Activated B cell treated with CpG ODN at 0.5 μM for 24 hours (primary cell): ENCODE measurements around the gene RAD51B. TPM values are rescaled to one million over a fixed set of nuclear protein-coding genes. Genes with fewer than 3 reads are reported as not detected.

Experiments used
- ATAC-seq: fragments of 200-7000 bp; cut with Tn5 transposase; one replicate; pipeline ENCODE4 v1.10.0; 2021; ENCODE audit warnings: low read depth, mild to moderate bottlenecking, moderate library complexity
- CTCF ChIA-PET: fragments of 350-600 bp; sonication (Branson Sonifier 250); formaldehyde crosslinking; loops from one replicate; lab custom pipeline; 2021; ENCODE audit warnings: antibody characterized with exemption; lab: Charles Lee
- POLR2A ChIA-PET: fragments of 350-600 bp; sonication (Branson Sonifier 250); formaldehyde crosslinking; loops from one replicate; lab custom pipeline; 2021; ENCODE audit warnings: antibody characterized with exemption; lab: Charles Lee
- DNase-seq: peaks from one replicate; pipeline ENCODE4 v3.0.0; 2022
- H3K27ac Mint-ChIP-seq: one replicate; pipeline ENCODE4 v1.8.0; 2020; ENCODE audit warnings: mixed read lengths
- H3K27me3 Mint-ChIP-seq: one replicate; pipeline ENCODE4 v1.8.0; 2021; ENCODE audit warnings: mixed read lengths
- H3K36me3 Mint-ChIP-seq: one replicate; pipeline ENCODE4 v1.8.0; 2021; ENCODE audit warnings: low read depth, mixed read lengths
- H3K4me1 Mint-ChIP-seq: one replicate; pipeline ENCODE4 v1.8.0; 2021; ENCODE audit warnings: mixed read lengths
- H3K4me3 Mint-ChIP-seq: one replicate; pipeline ENCODE4 v1.8.0; 2020; ENCODE audit warnings: mild to moderate bottlenecking, mixed read lengths
- H3K9me3 Mint-ChIP-seq: one replicate; pipeline ENCODE4 v1.8.0; 2020; ENCODE audit warnings: mixed read lengths
- intact Hi-C: fragments of 100-400 bp; cut with micrococcal nuclease; formaldehyde crosslinking; loops from one replicate; pipeline ENCODE4 v1.15.1; 2024
- total RNA-seq: library from RNA; stranded (reverse); gene quantifications from 2 replicates; pipeline ENCODE4 v1.2.3, GENCODE V29; 2022
- TF ChIP-seq, protein P1 (sequence below): fragments of 200-600 bp; IDR thresholded peaks from one replicate; pipeline ENCODE4 v1.8.0; 2022; ENCODE audit warnings: antibody characterized with exemption, mild to moderate bottlenecking

RAD51B gene
- total RNA-seq, 1 donor from 2014 or later = 53.9 TPM

DNA sequence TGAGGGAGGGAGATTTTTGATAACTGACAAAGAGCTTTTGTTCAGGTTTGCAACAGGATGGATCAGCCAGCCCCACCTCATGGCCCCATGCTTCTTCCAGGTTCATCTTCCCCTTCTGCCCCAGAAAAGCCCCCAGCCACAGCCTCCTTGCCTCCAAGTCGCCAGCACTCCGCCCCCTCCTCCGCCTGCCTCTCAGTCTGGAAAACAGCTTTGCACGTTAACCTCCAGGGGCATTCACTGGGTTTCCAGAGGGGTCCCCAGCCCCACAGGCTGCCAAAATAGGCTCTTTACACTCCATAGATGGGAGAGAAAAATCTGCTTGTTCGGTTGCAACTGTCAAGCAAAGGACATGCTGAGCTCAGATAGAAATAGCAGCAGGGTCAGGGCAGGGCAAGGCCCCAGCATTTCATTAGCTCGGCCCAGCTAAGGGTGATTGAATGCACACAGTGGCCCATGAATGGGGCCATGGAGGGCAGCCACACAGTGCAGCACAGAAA is 719.7 kb downstream of the RAD51B start:
- no peak overlapping the region for H3K4me3 Mint-ChIP-seq
- no peaks in the 10 kb centered on the region for H3K36me3 Mint-ChIP-seq
- peaks cover 7% of the 10 kb centered on the region for H3K4me1 Mint-ChIP-seq
- POLR2A ChIA-PET = interaction anchor here (0.9 kb wide), 1 partner anchor 32 kb away, joined by 3 read pairs; no protein-coding TSS in a partner anchor
- H3K9me3 Mint-ChIP-seq = no peaks in the 10 kb centered on the region
- CTCF ChIA-PET = interaction anchor here (0.6 kb wide), 1 partner anchor 213 kb away, joined by 3 read pairs; no protein-coding TSS in a partner anchor
- ATAC-seq = no peak
- no peak for DNase-seq
- TF ChIP-seq, protein P1, sequence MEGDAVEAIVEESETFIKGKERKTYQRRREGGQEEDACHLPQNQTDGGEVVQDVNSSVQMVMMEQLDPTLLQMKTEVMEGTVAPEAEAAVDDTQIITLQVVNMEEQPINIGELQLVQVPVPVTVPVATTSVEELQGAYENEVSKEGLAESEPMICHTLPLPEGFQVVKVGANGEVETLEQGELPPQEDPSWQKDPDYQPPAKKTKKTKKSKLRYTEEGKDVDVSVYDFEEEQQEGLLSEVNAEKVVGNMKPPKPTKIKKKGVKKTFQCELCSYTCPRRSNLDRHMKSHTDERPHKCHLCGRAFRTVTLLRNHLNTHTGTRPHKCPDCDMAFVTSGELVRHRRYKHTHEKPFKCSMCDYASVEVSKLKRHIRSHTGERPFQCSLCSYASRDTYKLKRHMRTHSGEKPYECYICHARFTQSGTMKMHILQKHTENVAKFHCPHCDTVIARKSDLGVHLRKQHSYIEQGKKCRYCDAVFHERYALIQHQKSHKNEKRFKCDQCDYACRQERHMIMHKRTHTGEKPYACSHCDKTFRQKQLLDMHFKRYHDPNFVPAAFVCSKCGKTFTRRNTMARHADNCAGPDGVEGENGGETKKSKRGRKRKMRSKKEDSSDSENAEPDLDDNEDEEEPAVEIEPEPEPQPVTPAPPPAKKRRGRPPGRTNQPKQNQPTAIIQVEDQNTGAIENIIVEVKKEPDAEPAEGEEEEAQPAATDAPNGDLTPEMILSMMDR = no peak
- H3K27me3 Mint-ChIP-seq = no peaks in the 10 kb centered on the region
- H3K27ac Mint-ChIP-seq = no peak overlapping the region
- intact Hi-C loops = no loop called here

DNA sequence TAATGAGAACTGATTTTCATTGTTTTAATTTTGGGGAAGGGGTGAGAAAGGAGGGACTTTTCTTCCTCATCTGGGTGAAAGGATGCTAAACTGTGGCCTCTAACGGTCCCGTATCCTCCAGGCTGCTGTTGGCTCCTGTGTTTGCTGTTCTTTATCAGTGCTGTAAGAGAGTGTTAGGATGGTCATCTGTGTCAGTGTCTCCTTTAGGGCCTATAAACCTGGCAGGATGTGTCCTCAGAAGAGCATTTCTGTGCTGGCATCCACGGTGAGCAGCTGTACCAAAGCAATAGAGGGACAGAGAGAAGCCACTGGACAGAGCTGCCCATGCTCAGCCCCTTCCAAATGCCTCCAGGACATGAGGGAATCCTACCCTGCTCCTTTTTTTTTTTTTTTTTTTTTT is 720.2 kb downstream of the RAD51B start:
- CTCF ChIA-PET = no interaction called here
- POLR2A ChIA-PET = interaction anchor here (0.9 kb wide), 1 partner anchor 33 kb away, joined by 3 read pairs; no protein-coding TSS in a partner anchor
- H3K9me3 Mint-ChIP-seq = no peaks in the 10 kb centered on the region
- ATAC-seq (no peak), DNase-seq (no peak)
- no peaks in the 10 kb centered on the region for H3K36me3 Mint-ChIP-seq
- H3K4me3 Mint-ChIP-seq = no peak overlapping the region
- TF ChIP-seq, protein P1 = no peak
- no peaks in the 10 kb centered on the region for H3K27me3 Mint-ChIP-seq
- intact Hi-C loops = no loop called here
- no peak overlapping the region for H3K27ac Mint-ChIP-seq
- H3K4me1 Mint-ChIP-seq = peaks cover 7% of the 10 kb centered on the region

DNA sequence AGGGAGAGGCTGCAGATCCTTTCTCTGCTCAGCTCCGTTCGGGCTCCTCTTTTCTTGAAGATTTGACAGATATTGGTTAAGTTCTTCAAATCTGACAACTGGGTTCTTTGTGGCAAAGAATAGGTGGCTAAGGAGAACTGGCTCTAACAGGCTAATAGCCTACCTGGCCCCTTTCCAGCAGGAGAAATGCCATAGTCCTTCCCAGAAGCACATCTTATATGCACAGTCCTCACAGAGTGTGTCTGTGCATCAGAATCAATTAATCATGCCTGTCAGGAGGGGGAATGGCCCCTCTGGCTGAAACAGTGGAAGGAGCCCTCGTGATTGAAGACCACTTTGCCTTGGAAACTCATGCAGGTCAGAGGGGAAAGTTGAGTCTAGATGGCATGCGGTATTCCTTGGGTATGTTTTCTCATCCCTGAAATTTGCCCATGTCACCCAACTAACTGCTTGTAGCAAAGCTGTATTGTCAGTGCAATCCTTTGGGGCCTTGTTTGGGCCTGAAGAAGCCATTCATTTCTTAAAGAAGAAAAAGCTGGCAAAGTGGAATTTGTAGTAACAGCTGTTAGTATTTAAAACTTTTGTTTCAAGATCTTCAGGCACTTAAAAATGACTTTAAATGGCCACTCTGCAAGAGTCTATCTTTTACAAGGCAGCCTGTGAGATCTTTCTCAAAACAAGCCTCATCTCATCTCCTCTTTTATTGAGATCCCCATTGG is 721.8 kb downstream of the RAD51B start:
- ChIA-PET CTCF (no interaction called here), POLR2A (no interaction called here)
- Mint-ChIP-seq H3K4me1 (peaks cover 9% of the 10 kb centered on the region), H3K36me3 (no peaks in the 10 kb centered on the region), H3K27ac (no peak overlapping the region), H3K4me3 (no peak overlapping the region), H3K27me3 (no peaks in the 10 kb centered on the region), H3K9me3 (no peaks in the 10 kb centered on the region)
- DNase-seq (no peak), ATAC-seq (no peak)
- intact Hi-C loops = no loop called here
- TF ChIP-seq, protein P1 = no peak

DNA sequence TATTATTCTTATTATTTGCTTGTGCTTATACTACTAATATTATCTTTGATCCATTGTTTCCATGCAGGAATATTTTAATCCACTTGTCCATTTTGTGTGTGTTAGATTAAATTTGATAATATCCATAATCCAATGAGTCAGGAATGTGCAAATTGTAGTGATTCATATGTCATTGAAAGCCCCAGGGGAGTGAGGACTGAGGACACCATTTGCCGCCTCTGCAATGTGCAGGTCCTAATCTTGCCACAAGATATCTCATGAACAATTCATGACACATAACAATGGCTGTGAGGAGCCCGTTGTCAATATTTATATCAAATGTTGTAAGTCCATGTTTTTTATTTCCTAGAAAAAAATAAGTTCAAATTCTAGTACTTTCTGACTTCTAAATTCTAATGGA is 722.8 kb downstream of the RAD51B start:
- TF ChIP-seq, protein P1 = no peak
- no peak for ATAC-seq
- DNase-seq = no peak
- intact Hi-C loops = no loop called here
- Mint-ChIP-seq H3K4me3 (no peak overlapping the region), H3K27me3 (no peaks in the 10 kb centered on the region), H3K4me1 (peaks cover 15% of the 10 kb centered on the region), H3K27ac (no peak overlapping the region), H3K9me3 (no peaks in the 10 kb centered on the region), H3K36me3 (no peaks in the 10 kb centered on the region)
- CTCF ChIA-PET = interaction anchor here (1.1 kb wide), 1 partner anchor 23 kb away, joined by 3 read pairs; no protein-coding TSS in a partner anchor
- POLR2A ChIA-PET = no interaction called here

DNA sequence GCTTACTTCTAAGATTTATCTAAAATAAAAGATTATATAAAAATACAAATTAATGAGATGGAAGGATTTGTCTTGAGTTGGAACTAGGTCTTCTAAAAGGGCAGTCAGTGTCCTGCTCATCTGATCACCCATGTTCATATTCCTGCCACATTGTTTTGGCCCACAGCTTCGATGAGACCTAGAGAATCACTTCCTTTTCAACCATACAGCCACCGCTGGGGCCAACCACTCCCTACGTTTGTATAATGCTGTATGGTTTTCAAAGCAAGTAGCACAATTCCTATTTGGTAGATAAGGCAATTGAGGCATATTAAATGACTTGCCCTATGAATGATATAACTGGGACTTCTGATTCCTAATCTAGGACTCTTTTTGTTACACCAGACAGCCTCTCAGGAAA is 723.9 kb downstream of the RAD51B start:
- POLR2A ChIA-PET = interaction anchor here (0.6 kb wide), 1 partner anchor 249 kb away, joined by 13 read pairs; the partner anchor contains the start of gene ZFP36L1
- no peaks in the 10 kb centered on the region for H3K36me3 Mint-ChIP-seq

More for the DNA sequence above, 723.9 kb downstream of the RAD51B start:
- TF ChIP-seq, protein P1 = no peak
- no peak for DNase-seq
- Mint-ChIP-seq H3K4me3 (no peak overlapping the region), H3K4me1 (peaks cover 18% of the 10 kb centered on the region), H3K9me3 (no peaks in the 10 kb centered on the region), H3K27ac (no peak overlapping the region), H3K27me3 (no peaks in the 10 kb centered on the region)
- intact Hi-C loops = no loop called here
- no peak for ATAC-seq
- CTCF ChIA-PET = interaction anchor here (1.1 kb wide), 1 partner anchor 24 kb away, joined by 3 read pairs; no protein-coding TSS in a partner anchor
